CD4-positive, alpha-beta T cell treated with Interleukin-15 for 1 hour (primary cell): ENCODE data around the gene RAP2C.

Source experiments
- DNase-seq: peaks from one replicate; pipeline ENCODE4 v3.0.0-alpha.2; 2020

RAP2C gene

DNA sequence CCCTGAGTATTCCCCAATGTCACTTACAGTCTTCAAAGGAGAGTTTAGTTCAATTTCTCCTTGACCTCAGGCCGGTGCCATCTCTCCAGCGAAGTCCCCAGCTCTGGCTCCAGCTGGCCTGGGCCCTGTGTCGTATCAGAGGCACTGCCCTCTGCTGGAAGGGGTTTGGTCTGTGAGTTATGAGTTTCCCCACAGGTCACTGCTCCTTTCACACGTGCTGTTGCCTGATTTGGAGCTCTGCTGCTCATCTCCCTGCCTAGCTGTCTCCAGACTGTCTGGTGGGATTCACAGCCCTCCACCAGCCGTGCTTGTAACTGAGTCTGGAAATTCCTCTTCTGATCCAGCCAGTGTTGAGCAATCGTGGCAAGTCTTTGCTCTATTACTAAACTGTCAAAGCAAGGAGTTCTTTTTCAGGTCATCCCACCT lies at the start of gene RAP2C:
TSS of gene RAP2C (minus strand) at position 105 of the 426 bp plus-strand sequence. CDS start 2,179 bp downstream, outside the sequence.
- DNase-seq, result peak; percentile 76

DNA sequence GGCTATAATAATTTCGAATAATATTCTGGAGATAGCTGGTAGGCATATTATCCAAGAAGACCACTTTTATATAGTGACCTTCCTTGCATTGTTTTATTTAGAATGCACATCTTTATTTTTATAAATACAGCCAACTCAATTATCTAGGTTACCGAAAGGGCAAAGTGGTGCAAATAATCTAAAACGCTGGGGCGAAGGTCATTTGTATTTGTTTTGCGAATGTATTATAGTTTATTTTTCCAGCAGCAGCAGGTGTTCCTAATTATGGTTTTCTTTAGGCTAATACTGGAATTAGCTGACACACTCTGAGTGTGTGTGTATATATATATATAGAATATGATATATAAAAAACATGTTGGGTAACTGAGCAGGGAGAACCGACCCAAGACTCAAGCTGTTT lies 48.1 kb upstream of the RAP2C start:
- no peak for DNase-seq

DNA sequence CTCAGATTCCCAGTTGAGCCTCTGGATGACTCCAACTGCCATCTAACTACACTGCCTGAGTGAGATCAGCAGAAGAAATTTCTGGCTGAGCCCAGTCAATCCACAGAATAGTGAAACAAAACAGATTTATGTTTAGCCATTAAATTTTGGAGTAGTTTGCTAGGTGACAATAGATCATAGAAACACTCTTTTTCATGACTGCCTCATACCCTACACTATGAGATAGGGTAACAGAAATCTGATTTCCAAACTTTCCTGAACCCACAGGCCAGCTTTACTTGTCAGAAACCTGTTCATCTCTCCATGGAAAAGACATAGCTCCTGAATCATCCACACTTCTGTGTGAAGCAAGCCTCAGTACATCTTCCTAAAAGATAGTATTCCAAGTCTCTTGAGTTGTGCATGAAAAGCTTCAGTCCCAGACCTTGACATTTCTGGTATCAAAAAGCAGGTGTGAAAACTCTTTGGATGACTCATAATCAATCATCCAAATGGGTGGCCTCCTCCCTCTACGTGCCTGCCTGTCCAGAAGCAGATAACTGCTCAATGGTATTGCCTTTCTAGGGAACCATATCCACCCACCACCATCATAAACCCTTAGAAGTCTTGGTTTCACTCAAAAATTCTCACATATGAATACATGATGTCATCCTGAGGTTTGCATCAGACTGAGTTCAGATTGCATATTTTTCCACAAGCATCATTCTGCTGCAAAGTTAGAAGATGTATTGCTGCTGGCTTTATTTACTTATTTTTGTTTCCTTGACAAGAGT lies 47.5 kb upstream of the RAP2C start:
- no peak for DNase-seq

DNA sequence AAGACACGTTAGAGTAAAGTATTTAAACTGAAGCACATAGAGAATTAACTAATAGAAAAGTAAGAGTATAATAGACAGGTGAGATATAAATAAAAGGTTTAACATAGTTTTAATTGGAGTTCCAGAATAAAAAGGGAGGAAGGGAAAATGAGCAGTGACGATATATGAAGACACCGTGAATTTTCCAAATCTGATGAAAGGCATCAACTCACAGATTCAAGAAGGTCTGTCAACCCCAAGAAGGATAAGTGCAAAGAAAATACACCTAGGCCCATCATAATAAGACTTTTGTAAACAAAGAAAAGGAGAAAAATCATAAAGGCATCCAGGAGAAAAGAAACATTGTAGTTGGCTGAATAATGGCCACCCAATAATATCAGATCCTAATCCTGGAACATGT lies 43.9 kb upstream of the RAP2C start:
- no peak for DNase-seq

DNA sequence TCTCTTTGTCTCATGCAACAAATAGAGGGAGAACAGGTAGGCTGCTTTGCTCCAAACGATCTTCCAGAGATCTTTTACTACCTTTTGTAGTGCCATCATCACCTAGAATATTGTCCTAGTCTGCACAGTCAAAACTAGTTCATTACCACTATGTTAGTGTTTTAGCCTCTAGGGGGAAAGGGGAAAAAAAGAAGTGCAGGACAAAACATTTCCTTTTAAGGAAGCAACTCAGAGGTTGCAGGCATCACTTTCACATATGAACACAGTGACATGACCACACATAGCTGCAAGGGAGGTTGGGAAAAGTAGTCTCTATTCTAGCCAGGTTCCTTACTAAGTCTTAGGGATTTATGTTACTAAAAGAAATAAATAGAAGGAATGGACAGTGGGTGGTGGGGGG lies 39.3 kb upstream of the RAP2C start:
- DNase-seq, result no peak

DNA sequence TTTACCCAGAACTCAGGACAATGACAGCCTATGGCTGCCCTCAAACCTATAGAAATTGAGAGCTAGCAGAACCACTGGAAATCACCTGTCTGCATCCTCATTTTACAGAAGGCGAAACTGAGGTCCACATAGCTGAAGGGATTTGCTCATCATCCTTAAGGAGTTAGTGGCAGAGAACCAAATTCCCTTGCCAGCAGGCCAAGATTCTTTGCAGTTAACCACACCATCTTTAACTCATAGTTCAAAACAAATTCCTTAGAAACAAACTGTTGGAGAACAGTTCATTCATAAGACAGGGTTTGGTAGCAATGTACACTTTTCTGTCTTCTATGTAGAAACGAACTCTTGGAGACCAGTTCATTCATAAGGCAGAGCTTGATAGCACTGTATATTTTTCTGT lies 37.9 kb upstream of the RAP2C start:
- DNase-seq, result no peak

DNA sequence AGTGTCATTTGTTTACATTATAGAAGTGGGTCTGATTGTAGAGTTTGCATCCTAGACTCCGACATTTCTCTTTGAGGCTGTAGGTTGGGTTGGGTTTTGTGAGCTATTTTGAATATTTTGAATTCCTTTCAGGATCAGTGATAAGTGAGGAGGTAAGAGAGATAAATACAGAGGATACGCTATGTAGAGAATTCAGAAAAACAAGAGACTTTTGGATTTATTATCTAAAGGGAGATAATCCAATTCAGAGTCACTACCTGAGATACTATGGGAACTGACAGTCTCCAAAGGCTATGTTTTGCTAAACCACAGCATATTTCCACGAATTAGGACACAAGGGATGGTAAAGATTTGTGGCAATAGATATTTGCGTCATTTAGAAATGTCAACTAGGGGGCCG lies 16.9 kb upstream of the RAP2C start:
- no peak for DNase-seq

DNA sequence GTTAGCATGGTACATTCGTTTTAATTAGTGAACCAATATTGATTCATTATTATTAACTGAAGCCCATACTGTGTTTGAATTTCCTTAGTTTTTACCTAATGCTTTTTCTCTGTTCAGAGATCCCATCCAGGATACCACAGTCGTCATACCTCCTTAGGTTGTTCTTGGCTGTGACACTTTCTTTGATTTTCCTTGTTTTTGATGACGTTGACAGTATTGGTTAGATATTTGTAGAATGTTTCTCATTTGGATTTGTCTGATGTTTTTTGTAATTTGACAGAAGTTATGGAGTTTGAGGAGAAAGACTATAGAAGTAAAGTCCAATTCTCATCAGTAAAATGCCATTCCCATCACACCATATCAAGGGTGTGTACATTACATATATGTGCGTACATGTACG lies 16.2 kb upstream of the RAP2C start:
- DNase-seq, result no peak

DNA sequence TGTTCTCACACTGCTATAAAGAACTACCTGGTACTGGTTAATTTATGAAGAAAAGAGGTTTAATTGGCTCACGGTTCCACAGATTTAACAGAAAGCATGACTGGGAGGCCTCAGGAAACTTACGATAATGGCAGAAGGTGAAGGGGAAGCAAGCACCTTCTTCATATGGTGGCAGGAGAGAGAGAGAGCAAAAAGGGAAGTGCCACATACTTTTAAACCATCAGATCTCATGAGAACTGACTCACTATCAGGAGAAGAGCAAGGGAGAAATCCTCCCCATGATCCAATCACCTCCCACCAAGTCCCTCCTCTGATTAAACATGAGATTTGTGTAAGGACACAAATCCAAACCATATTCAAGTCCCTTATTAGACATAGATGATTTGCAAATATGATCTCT lies 12.3 kb upstream of the RAP2C start:
- DNase-seq, result no peak

DNA sequence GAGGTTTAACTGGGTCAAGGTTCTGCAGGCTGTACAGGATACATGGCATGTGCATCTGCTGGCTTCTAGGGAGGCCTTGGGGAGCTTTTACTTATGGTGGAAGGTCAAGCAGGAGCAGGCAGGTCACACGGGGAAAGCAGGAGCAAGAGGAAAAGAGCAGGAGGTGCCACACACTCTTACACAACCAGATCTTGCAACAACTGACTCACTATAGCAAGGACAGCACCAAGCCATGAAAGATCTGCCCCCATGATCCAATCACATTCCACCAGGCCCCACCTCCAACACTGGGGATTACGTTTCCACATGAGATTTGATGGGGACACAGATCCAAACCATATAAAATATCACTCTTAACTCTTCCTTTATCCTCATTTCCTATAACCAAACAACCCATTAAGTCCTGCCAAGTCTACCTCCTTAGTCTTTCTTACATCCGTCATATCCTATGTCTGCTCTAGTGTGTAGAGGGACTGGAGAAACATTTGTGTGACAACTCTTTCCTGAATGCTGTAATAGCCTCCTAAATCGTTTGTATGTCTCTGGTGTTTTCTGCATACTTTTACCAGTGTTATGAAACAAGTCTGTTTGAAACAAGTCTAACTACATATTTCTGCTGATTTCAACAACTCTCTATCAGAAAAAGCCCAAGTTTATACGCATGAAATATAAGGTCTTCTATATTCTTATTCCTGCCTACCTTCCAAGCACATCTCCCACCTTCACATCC lies 8.3 kb upstream of the RAP2C start:
- DNase-seq, result no peak

DNA sequence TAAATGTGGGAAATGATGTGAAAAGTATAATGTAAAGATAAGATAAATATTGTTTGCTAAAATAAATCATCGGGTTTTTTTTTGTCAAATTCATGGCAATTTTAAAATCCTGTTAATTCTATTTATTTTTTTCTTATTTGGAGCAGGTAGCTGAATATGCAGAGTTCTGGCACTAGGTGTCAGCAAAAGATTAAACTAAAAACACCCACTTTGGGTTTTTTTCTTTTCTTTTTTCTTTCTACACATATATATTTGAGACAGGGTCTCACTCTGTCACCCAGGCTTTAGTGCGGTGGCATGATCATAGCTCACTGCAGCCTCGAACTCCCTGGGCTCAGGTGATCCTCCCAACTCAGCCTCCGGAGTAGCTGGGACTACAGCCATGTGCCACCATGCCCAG lies 6.9 kb upstream of the RAP2C start:
- no peak for DNase-seq

DNA sequence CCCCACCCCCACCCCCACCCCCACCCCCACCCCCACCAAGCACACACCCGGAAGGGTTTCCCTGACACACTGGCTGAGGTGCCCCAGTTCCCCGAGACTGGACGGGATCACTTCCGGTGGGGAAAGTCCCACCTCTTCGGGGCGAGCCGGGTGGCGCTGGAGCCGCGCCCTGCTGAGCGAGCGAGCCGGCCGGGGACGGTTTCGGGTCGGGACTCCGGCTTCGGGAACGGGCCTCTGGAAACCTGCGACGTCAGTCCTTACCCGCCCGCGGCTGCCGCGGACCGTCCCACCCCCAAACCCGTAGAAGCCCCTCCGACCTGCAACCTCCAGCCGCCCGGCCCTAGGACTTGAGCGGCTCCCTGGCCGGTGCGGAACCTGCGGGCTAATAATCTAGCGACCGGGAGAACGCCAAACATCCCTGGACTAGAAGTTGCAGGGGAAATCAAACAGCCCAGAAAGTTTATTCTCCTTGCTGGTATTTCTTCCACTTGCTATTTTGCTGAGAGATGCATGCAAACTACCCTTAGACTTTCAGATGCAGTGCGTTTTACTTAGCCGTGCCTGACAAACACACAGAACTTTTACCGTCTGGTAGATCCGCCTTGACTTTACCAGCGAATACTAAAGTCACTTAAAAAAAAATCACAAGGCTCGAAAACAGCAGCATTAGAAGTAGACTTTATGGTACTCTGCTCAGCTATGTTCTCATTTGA lies 991 bp downstream of the RAP2C start:
- peak; percentile 89 for DNase-seq

DNA sequence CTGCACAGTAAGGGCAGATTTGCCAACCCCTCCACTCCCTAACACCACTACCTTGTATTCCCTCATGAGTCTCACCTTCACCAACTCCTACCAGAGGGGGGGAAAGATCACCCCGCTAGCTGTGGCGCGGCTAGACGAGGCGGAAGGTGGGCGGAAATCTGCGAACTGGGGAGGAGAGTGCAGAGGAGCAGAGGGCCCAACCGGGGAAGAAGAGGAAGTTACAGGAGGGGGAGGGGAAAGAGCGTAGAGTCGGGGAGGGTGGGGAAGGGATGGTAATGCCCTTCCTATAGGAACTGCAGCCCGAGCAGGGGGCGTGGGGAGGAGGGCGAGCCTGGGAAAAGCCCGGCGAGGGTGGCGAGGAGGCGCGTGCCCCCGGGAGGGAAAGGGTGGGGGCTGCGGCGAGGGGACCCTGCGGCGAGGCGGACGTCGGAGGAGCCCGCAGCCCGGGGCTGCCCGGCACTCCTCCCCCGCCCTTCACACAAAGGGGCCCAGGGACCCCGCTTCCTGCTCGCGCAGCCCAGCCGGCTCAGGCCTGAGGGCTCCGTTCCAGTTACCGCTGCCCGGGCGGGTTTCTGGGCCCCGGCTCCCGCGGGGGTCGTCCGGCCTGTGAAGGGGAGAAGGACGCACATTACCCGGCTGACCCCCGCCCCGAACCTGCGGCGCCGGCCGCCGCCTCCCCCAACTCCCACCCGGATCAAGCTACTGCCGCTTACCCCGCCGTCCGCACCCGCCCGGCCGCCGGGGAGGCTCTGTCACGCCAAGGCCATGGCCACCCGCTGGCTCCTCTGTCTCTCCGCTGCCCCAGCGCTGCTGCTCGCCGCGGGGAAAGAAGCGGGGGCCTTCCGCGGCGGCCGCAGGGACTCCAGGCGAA lies 1.8 kb downstream of the RAP2C start:
- peak; percentile 86 for DNase-seq

DNA sequence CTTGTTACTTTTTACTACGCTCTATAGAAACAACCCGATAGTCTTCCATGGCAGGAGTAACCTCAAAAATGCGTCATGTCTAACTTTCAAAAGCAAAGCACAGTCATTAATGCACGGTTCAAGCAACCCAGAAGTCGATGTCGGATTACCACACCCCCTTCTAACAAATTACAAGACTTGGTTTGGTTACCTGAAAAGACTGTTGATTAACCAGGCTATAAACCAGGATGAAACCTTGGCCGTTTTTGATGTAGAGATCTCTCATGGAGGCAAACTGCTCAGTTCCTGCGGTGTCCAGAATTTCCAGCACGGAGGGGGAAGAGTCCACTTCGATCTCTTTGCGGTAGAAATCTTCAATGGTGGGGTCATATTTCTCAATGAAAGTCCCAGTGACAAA lies 2.4 kb downstream of the RAP2C start:
- peak; percentile 35 for DNase-seq

DNA sequence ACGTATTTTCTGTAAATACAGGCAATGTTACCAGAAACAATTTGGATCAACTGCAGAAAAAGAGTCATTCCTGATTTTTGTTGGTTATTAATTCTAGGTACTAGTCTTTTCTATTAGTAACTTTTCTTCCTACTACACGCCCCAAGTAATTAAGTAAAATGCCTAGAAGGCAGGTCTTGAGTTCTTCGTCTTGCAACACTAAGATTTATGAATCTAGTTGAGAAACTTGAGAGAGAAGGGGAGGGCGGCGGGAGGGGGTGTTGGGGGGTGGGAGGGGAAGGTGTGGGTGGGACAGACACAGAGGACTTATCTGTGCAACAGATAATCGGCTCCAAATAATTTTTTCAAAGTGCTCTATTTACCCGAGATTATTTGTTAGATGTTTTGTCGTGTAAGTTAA lies 3.0 kb downstream of the RAP2C start:
- DNase-seq, result no peak

DNA sequence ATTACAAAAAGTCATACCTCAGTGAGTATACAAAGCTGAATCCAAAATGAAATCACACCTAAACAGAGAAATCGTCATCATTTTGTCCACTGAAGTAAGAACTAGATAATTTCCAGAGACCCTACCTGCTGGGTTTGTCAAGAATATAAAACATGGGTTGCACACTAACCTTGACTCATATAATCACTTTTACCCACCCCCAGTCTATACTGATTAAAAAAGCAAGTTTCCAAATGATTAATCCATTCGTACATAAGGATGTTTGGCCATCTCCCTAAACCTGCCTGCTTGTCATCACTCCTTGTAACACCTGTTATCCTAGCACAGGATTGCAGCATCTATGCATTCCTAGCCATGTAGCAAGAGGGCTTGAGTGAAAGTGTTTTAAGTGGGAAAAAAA lies 4.7 kb downstream of the RAP2C start:
- DNase-seq, result no peak

DNA sequence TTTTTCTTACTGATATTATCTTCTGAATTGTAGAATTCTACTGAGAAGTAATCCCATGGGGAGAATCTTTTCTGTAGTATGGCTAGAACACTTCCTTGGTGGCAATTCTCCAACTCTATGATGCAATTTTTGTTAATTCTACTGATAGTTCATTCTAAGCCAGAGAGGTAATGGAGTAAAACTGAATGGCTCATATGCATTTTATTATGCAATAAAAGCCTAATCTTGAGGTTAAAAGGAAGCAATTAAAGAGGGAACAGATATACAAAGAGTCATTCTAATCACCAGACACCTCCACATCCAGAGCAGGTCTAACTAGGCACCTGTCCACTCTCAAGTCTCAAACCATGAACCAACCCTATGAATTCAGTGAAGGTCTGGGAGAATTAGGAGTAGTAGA lies 9.7 kb downstream of the RAP2C start:
- DNase-seq, result no peak

DNA sequence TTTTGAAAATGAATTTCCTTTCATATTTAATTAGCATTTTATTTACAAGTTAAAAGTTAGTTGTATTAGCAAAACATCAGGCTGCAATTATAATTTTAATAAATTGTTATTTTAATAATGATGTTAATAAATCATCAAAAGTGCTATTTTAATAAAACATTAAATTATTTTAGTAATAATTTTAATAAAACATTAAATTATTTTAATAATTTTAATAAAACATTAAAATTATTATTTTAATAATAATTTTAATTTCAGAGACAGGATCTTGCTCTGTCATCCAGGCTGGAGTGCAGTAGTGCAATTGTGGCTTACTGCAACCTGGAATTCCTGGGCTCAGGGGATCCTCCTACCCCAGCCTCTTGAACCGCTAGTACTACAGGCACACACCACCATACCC lies 10.8 kb downstream of the RAP2C start:
- no peak for DNase-seq

DNA sequence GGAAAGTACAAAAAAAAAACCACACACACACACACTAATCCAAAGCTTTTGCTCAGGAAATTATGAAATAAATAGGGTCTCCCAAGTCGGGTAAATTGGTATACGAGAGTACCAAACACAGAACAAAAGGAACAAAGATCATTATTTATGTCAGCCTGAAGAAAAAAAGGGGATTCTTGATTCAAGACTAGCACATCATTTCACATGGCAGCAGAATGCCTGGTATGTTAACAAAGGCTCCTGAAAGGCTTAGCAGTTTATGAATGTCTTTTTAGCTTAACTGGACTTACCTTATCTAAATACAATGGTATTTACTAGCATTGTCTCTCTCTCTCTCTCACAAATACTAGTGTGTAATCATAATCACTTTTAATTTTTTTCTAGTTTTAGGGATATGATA lies 11.3 kb downstream of the RAP2C start:
- DNase-seq, result no peak

DNA sequence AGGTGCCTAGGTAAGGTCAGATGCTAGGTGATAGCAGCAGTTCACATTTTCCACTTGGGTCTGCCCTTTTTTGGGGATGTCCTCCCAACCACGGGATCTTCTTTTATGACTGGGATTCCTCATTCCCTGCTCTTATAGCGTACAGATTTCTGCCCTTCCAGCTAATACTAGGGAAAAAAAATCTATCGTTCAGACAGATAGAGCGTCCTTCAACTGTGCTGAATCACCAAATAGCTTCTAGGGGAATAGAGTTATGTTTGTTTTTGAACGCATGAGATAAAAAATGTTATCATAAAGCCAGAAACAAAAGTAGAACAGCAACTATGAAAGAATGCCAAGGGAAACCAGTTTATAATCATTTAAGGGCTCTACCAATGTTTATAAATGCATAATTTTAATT lies 13.0 kb downstream of the RAP2C start:
- no peak for DNase-seq

DNA sequence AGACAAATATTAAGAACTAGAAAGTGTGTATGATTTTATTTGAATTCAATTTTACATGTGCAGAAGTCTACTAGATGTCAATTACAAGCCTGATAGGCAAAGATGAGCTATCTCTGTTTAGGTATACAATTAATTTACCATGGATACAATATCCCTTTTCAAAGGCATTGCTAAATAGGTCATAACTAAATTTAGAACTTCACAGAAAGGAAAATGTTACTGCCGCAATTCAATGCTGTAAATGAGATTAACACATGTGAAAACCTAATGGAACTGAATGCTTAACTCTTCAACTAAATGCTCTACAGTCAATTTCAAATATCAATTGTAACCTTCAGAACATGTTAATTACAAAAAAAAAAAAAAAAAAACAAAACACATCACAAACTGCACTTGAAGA lies 14.6 kb downstream of the RAP2C start:
- no peak for DNase-seq

DNA sequence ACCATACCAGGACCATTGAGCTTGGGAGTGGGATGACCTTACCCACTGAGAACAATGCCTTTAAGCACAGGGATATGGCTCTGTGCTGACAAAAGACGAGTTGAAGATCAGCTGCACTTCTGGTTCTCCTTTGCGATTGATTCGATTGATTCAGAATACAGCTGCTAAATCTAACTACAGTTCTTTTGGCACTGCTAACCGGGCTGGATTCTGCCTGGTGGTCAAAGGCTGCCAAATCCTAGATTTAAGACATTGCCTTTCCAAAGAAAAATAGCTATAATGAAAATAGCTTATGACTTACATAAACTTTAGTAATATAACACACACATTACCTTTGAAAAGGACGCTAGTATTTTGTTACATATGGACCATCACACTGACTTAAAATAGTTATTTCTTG lies 18.3 kb downstream of the RAP2C start:
- no peak for DNase-seq

DNA sequence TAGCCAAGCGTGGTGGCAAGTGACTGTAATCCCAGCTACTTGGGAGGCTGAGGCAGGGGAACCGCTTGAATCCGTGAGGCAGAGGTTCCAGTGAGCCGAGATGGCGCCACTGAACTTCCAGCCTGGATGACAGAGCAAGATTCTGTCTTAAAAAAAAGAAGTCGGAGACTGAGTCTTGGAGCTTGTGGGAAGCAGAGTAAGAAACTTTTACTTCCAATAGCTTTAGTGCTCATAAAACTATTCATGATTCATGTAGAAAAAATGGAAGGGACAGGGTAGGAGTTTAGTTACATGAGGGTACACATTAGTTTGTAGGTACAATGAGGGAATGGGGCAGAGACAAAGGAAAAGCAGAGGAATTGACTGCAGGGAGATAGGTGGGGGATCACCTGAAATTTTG lies 19.3 kb downstream of the RAP2C start:
- no peak for DNase-seq
